ENCODE results near the gene SPARC.

GRCh38 chr5:151614565-151614964 lies 72.2 kb downstream of the SPARC start:
- TF ChIP-seq CTCF (IDR thresholded peaks at IDR 0.05) = no peak
- no peak for TF ChIP-seq POLR2A (IDR thresholded peaks at IDR 0.05)

All from uterus (tissue), 2 donors.